ENCODE results near the gene SLC66A2.

SLC66A2 gene

DNA sequence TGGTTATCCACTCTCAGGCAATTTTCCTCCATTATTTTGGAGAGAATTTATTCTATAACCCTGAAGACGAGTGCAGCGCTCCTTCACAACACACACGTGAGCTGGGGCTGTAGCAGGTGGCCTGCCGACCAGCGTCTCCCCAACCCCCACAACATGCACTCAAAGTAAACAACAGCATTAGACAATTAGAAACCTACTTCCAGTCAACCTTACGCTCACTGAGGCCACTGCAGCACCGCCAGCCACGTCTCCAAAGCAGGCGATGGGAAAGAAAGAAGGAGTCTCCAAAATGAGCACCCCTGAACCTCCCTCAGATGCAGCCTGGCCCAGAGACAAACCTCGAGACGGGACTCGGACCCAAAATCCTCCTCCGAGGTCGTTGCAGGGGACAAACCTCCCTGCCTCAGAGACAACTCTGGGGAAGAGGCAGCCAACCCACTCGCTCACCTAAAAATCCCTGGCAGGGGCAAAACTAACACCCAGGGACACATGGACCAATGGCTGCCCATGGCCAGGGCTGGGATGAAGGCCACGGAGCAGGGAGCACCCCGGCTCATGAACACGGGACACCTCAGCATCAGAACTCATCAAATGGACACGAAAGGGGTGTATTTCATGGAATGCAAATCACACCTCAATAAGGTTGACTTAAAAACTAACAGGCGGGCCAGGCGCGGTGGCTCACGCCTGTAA lies 2.6 kb downstream of the SLC66A2 start:
- 0 out of 2 replicates have a peak, but pooled peaks cover 4% of the 10 kb centered on the region for H3K4me1 ChIP-seq (ENCODE audit: control insufficient read depth, insufficient read depth, low read length)
- H3K4me3 ChIP-seq (ENCODE audit: low read depth, low read length) = no peak overlapping the region
- H3K27me3 ChIP-seq (ENCODE audit: control insufficient read depth, insufficient read depth, low read length) = peaks cover 37% of the 10 kb centered on the region
- H3K9ac ChIP-seq (ENCODE audit: low read depth, low read length) = no peak overlapping the region
- no peaks in the 10 kb centered on the region for H3K9me3 ChIP-seq (ENCODE audit: control insufficient read depth, insufficient read depth, low read length)
- H3K27ac ChIP-seq (ENCODE audit: low read depth, low read length) = no peak overlapping the region
- no peaks in the 10 kb centered on the region for H3K36me3 ChIP-seq (ENCODE audit: control insufficient read depth, insufficient read depth, low read length)

DNA sequence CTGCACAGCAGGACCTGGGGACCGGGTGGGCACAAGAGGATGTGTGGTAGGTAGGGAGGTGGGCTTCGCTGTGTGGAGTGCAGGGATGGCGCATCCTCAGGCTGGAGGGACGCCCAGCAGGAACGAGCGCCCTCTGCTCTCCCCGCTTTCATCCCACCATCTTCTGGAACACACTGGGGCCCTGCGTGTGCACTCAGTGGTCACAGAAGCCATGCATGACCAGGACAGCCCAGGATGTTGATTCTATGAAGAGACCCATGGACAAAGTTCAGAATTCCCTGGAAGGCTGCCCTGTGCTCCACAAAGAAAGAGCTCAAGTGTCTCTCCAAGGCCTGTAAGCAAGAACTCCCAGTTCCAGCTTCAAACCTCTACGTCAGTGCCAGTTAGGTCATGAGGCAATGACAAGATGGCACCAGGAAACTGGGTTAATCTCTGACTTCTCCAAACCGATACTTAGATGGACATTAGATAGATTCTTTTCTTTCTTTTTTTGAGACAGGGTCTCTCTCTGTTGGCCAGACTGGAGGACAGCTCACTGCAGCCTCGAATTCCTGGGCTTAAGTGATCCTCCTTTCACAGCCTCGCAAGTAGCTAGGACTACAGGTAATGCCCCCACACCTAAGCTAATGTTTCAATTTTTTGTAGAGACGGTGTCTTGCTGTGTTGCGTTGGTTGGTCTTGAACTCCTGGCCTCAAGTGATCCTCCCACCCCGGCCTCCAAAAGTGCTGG lies 3.4 kb downstream of the SLC66A2 start:
- Histone ChIP-seq H3K9ac (ENCODE audit: low read depth, low read length) (no peak overlapping the region), H3K4me1 (ENCODE audit: control insufficient read depth, insufficient read depth, low read length) (0 out of 2 replicates have a peak, but pooled peaks cover 1% of the 10 kb centered on the region)

DNA sequence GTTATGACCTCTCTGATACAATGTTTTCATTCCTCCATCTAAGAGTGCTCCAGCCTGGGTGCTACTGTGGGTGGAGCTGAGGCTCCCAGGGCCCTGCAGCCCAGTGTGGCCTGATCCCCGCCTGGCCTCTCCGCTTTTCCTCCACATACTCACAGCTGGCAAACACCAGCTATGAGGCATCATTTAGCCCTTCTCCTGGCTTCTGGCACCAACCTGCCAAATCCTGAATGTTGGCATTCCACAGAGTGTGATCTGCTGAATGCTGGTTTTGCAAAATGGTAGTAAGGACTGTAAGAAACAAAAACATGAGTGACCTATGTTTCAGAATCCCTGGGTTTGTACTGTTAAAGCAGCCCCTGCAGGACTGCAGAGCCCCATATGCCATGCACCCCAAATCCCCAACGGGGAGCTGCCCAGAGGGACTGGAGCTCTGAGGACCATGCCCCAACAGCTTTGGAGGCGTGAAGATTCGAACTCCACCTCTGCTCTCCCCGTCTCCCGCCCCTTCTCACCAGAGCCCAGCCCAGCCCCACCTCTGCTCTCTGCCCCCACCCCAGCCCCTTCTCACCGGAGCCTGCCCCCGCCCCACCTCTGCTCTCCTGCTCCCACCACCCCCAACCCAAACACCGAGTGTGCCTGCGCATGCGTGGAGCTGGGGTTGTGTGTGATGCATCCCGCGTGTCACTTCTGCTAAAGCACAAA lies 4.2 kb downstream of the SLC66A2 start:
- peaks cover 21% of the 10 kb centered on the region for H3K27me3 ChIP-seq (ENCODE audit: control insufficient read depth, insufficient read depth, low read length)
- no peak overlapping the region for H3K27ac ChIP-seq (ENCODE audit: low read depth, low read length)
- no peak overlapping the region for H3K9ac ChIP-seq (ENCODE audit: low read depth, low read length)
- H3K4me1 ChIP-seq (ENCODE audit: control insufficient read depth, insufficient read depth, low read length) = no peaks in the 10 kb centered on the region
- H3K36me3 ChIP-seq (ENCODE audit: control insufficient read depth, insufficient read depth, low read length) = no peaks in the 10 kb centered on the region
- H3K9me3 ChIP-seq (ENCODE audit: control insufficient read depth, insufficient read depth, low read length) = no peaks in the 10 kb centered on the region
- H3K4me3 ChIP-seq (ENCODE audit: low read depth, low read length) = no peak overlapping the region

More for the DNA sequence above, 3.4 kb downstream of the SLC66A2 start:
- Histone ChIP-seq H3K27ac (ENCODE audit: low read depth, low read length) (no peak overlapping the region), H3K36me3 (ENCODE audit: control insufficient read depth, insufficient read depth, low read length) (no peaks in the 10 kb centered on the region), H3K9me3 (ENCODE audit: control insufficient read depth, insufficient read depth, low read length) (no peaks in the 10 kb centered on the region), H3K4me3 (ENCODE audit: low read depth, low read length) (no peak overlapping the region), H3K27me3 (ENCODE audit: control insufficient read depth, insufficient read depth, low read length) (peaks cover 29% of the 10 kb centered on the region)

DNA sequence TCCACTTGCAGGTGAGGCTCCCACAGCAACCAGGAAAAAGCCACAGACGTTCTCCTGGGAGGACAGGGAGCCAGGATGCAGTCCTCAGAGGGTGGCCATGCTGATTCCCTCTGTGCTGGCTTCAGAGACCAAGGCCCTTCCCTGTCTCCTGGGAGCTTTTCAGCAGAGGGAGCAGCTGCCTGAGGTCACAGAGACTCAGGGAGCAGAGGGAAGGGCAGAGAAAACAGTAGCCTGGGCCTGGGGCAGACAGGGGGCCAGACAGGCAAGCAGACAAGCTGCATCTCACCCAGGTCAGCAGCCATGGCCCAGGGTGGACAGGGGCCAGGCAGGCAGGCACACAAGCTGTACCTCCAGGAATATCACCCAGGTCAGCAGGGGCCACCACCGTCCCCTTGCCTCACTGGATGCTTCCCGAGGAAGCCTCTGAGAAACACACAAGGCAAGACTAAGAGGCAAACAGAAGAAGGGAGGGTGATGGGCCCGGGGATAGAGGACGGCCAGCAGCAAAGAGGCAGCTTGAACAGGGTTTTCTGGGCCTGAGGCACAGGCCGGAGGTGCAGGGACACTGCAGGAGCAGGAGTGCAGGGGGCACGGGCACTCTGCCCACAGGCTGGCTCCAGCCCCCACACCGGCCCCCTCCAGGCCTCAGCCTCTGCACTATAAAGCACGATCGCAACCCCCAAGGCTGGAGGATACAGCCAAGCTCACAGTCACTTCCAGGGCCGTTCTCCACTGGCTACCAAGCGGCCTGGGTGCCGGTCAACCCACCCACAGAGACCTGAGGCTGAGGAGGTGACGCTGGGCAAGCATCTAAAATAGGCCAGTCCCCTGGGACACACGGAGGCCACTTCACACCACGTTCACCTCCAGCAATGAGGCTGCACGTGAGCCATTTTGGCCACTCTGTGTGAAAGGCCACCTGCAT lies 6.1 kb downstream of the SLC66A2 start:
- no peak overlapping the region for H3K4me3 ChIP-seq (ENCODE audit: low read depth, low read length)
- H3K27me3 ChIP-seq (ENCODE audit: control insufficient read depth, insufficient read depth, low read length) = peaks cover 10% of the 10 kb centered on the region
- H3K36me3 ChIP-seq (ENCODE audit: control insufficient read depth, insufficient read depth, low read length) = peaks cover 3% of the 10 kb centered on the region; the same call in 1 of the 2 replicates
- H3K27ac ChIP-seq (ENCODE audit: low read depth, low read length) = no peak overlapping the region
- no peaks in the 10 kb centered on the region for H3K9me3 ChIP-seq (ENCODE audit: control insufficient read depth, insufficient read depth, low read length)
- H3K9ac ChIP-seq (ENCODE audit: low read depth, low read length) = no peak overlapping the region
- H3K4me1 ChIP-seq (ENCODE audit: control insufficient read depth, insufficient read depth, low read length) = no peaks in the 10 kb centered on the region

DNA sequence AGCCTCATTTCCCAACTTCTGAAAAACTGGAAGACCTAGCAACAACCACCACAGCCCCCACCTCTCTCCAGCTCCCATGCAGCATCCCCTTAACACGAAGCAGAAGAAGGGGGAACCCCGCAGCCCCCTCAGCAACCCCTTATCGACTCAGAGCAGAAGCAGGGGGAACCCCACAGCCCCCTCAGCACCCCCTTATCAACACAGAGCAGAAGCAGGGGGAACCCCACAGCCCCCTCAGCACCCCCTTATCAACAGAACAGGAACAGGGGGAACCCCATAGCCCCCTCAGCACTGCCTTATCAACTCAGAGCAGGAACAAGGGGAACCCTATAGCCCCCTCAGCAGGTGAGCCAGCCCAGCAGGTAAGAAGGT lies 6.7 kb downstream of the SLC66A2 start:
- H3K36me3 ChIP-seq (ENCODE audit: control insufficient read depth, insufficient read depth, low read length) = peaks cover 3% of the 10 kb centered on the region; the same call in 1 of the 2 replicates
- H3K4me3 ChIP-seq (ENCODE audit: low read depth, low read length) = no peak overlapping the region
- H3K27ac ChIP-seq (ENCODE audit: low read depth, low read length) = no peak overlapping the region

DNA sequence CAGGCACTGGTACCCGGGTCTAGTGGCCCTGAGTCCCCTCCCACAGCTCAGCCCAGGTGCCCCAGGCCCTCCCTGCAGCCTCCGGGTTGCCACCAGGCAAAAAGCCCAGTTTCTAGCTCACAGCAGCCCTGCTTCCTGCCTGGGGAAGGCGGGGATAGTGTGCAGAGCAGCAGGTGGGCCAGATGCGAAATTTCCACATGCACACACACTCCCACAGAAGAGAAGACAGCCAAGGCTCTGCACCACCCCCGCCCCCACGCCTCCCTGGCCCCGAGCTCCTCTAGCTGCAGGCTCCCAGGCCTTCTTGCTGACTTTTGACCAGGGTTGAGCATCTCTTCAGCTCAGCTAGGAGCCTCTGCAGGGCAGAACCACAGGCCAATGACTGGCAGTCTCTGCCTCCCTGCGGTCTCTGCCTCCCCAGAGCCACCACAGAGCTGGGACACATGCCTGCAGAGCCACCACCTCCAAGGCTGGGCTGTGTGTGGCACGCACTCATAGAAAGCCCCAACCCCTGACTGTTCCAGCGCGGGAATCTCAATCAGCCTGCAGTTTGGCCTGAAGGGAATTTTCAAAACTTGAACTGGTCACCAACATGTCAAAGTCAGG lies 7.2 kb downstream of the SLC66A2 start:
- Histone ChIP-seq H3K27ac (ENCODE audit: low read depth, low read length) (no peak overlapping the region), H3K9ac (ENCODE audit: low read depth, low read length) (no peak overlapping the region), H3K36me3 (ENCODE audit: control insufficient read depth, insufficient read depth, low read length) (peaks cover 3% of the 10 kb centered on the region; the same call in 1 of the 2 replicates), H3K4me3 (ENCODE audit: low read depth, low read length) (no peak overlapping the region), H3K4me1 (ENCODE audit: control insufficient read depth, insufficient read depth, low read length) (no peaks in the 10 kb centered on the region), H3K27me3 (ENCODE audit: control insufficient read depth, insufficient read depth, low read length) (no peaks in the 10 kb centered on the region), H3K9me3 (ENCODE audit: control insufficient read depth, insufficient read depth, low read length) (no peaks in the 10 kb centered on the region)

More for the DNA sequence above, 6.7 kb downstream of the SLC66A2 start:
- peaks cover 3% of the 10 kb centered on the region for H3K27me3 ChIP-seq (ENCODE audit: control insufficient read depth, insufficient read depth, low read length)
- no peaks in the 10 kb centered on the region for H3K9me3 ChIP-seq (ENCODE audit: control insufficient read depth, insufficient read depth, low read length)
- H3K9ac ChIP-seq (ENCODE audit: low read depth, low read length) = no peak overlapping the region
- H3K4me1 ChIP-seq (ENCODE audit: control insufficient read depth, insufficient read depth, low read length) = no peaks in the 10 kb centered on the region

DNA sequence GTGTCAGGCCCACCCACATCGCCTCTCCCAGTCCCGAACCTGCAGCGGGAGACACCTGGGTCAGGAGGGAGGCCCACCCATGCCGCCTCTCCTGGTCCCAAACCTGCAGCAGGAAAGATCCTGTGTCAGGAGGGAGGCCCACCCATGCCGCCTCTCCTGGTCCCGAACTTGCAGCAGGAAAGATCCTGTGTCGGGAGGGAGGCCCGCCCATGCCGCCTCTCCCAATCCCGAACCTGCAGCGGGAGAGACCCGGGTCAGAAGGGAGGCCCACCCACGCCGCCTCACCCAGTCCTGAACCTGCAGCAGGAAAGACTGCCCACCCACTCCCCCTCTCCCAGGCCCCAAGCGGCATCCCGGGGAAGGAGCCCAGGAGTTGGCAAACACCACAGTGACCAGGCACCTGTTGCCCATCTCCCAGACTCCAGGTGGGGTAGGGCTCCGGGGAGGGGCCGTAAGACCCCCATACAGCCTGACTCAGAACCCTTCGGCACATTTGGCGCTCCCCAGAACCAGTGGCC lies 7.8 kb downstream of the SLC66A2 start:
- H3K4me1 ChIP-seq (ENCODE audit: control insufficient read depth, insufficient read depth, low read length) = no peaks in the 10 kb centered on the region
- H3K9ac ChIP-seq (ENCODE audit: low read depth, low read length) = no peak overlapping the region
- H3K36me3 ChIP-seq (ENCODE audit: control insufficient read depth, insufficient read depth, low read length) = peaks cover 3% of the 10 kb centered on the region; the same call in 1 of the 2 replicates
- no peak overlapping the region for H3K4me3 ChIP-seq (ENCODE audit: low read depth, low read length)
- no peak overlapping the region for H3K27ac ChIP-seq (ENCODE audit: low read depth, low read length)
- no peaks in the 10 kb centered on the region for H3K9me3 ChIP-seq (ENCODE audit: control insufficient read depth, insufficient read depth, low read length)
- H3K27me3 ChIP-seq (ENCODE audit: control insufficient read depth, insufficient read depth, low read length) = no peaks in the 10 kb centered on the region

DNA sequence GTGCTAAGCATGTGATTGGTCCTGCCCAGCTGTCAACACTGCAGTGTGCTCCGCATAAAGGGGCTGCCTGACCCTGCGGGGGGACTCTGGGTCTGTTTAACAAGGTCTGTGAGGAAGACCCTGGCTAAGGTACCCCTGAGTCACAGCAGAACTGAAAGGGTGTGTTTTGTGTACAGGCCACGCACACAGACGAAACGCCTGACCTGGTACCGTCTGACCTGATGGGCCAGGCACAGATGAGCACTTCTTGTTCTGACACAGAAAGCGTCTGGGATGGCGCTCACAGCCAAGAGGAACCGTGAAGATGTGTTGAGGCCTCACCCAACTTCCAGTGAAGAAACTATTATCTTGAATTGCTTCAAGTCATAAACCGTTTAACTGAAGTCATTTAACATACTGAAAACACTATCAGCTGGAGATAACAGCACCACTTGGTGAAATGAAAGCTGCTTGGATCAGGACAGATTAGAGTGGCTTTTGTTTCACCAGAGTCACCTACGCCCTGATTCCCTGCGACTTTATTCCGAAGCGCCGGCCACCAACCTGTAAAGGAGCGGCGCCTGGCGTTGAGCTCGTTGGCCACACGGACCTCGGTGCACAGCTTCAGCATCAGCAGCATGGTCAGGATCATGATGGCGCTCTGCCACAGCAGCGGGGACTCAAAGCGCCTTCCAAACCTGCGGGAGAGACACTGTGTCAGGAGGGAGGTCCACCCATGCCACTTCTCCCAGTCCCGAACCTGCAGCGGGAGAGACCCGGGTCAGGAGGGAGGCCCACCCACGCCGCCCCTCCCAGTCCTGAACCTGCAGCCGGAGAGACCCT lies 8.5 kb downstream of the SLC66A2 start:
- no peaks in the 10 kb centered on the region for H3K4me1 ChIP-seq (ENCODE audit: control insufficient read depth, insufficient read depth, low read length)
- no peaks in the 10 kb centered on the region for H3K9me3 ChIP-seq (ENCODE audit: control insufficient read depth, insufficient read depth, low read length)
- H3K27me3 ChIP-seq (ENCODE audit: control insufficient read depth, insufficient read depth, low read length) = no peaks in the 10 kb centered on the region
- no peak overlapping the region for H3K9ac ChIP-seq (ENCODE audit: low read depth, low read length)
- H3K4me3 ChIP-seq (ENCODE audit: low read depth, low read length) = no peak overlapping the region
- no peak overlapping the region for H3K27ac ChIP-seq (ENCODE audit: low read depth, low read length)
- peaks cover 3% of the 10 kb centered on the region; the same call in 1 of the 2 replicates for H3K36me3 ChIP-seq (ENCODE audit: control insufficient read depth, insufficient read depth, low read length)

DNA sequence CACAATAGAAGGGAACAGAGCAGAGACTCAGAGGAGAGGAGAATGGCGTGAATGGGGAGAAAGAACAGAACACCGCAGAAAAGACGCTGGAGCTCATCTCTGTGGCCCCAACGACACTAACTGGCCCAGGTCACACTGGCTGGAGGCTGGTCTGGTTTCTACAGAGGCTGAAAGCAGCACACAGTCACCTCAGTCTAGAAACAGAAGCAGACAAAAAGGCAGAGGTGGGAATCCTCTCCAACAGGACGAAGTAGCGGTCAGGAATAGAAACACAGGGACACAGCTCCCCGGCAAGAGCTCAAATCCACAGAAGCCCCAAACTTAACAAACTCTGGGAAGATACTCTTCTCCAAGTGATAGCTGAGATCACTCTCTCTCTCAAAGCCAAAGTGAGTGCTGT lies 9.2 kb downstream of the SLC66A2 start:
- Histone ChIP-seq H3K4me3 (ENCODE audit: low read depth, low read length) (no peak overlapping the region), H3K27ac (ENCODE audit: low read depth, low read length) (no peak overlapping the region), H3K9ac (ENCODE audit: low read depth, low read length) (no peak overlapping the region), H3K4me1 (ENCODE audit: control insufficient read depth, insufficient read depth, low read length) (no peaks in the 10 kb centered on the region), H3K36me3 (ENCODE audit: control insufficient read depth, insufficient read depth, low read length) (peaks cover 3% of the 10 kb centered on the region; the same call in 1 of the 2 replicates), H3K27me3 (ENCODE audit: control insufficient read depth, insufficient read depth, low read length) (no peaks in the 10 kb centered on the region), H3K9me3 (ENCODE audit: control insufficient read depth, insufficient read depth, low read length) (no peaks in the 10 kb centered on the region)

All from HUES48 (cell line).